ENCODE measurements around the gene JMJD1C.
"Not testable (repeated sequence)": the region's sequence is repeated elsewhere in the genome, so short reads cannot be mapped to it uniquely, and the experiment has no call there.

JMJD1C gene

GRCh38 chr10:63409465-63410027, 56.2 kb downstream of the JMJD1C start:
- no peak for DNase-seq (ENCODE audit: low spot score)

- no peak for DNase-seq (ENCODE audit: low spot score)
Observed at GRCh38 chr10:63407136-63407662, 58.6 kb downstream of the JMJD1C start.

GRCh38 chr10:63396133-63396761, 69.5 kb downstream of the JMJD1C start:
- DNase-seq (ENCODE audit: low spot score), result no peak

GRCh38 chr10:63393050-63393449, 72.7 kb downstream of the JMJD1C start:
- DNase-seq (ENCODE audit: low spot score), result no peak

GRCh38 chr10:63392224-63392623, 73.6 kb downstream of the JMJD1C start:
- DNase-seq (ENCODE audit: low spot score), result no peak

- no peak for DNase-seq (ENCODE audit: low spot score)
Observed at GRCh38 chr10:63391812-63392211, 74.0 kb downstream of the JMJD1C start.

- DNase-seq (ENCODE audit: low spot score), result no peak
Observed at GRCh38 chr10:63390521-63390920, 75.3 kb downstream of the JMJD1C start.

GRCh38 chr10:63388421-63389031, 77.3 kb downstream of the JMJD1C start:
- DNase-seq (ENCODE audit: low spot score), result peak; percentile 23

GRCh38 chr10:63385254-63385653, 80.5 kb downstream of the JMJD1C start:
- no peak for DNase-seq (ENCODE audit: low spot score)

- DNase-seq (ENCODE audit: low spot score), result no peak
Observed at GRCh38 chr10:63384675-63385074, 81.1 kb downstream of the JMJD1C start.

GRCh38 chr10:63384001-63384400, 81.8 kb downstream of the JMJD1C start:
- no peak for DNase-seq (ENCODE audit: low spot score)

- no peak for DNase-seq (ENCODE audit: low spot score)
Observed at GRCh38 chr10:63383141-63383540, 82.6 kb downstream of the JMJD1C start.

GRCh38 chr10:63382066-63382465, 83.7 kb downstream of the JMJD1C start:
- no peak for DNase-seq (ENCODE audit: low spot score)

GRCh38 chr10:63377305-63377661, 88.5 kb downstream of the JMJD1C start:
- DNase-seq (ENCODE audit: low spot score), result not testable (repeated sequence)

GRCh38 chr10:63376560-63377304, 89.0 kb downstream of the JMJD1C start:
- DNase-seq (ENCODE audit: low spot score), result no peak

GRCh38 chr10:63375859-63376258, 89.9 kb downstream of the JMJD1C start:
- no peak for DNase-seq (ENCODE audit: low spot score)

GRCh38 chr10:63375458-63375857, 90.3 kb downstream of the JMJD1C start:
- DNase-seq (ENCODE audit: low spot score), result no peak

GRCh38 chr10:63374991-63375390, 90.8 kb downstream of the JMJD1C start:
- no peak for DNase-seq (ENCODE audit: low spot score)

GRCh38 chr10:63373176-63373575, 92.6 kb downstream of the JMJD1C start:
- no peak for DNase-seq (ENCODE audit: low spot score)

GRCh38 chr10:63369711-63370110, 96.1 kb downstream of the JMJD1C start:
- DNase-seq (ENCODE audit: low spot score), result no peak

- no peak for DNase-seq (ENCODE audit: low spot score)
Observed at GRCh38 chr10:63368365-63368764, 97.4 kb downstream of the JMJD1C start.

- DNase-seq (ENCODE audit: low spot score), result no peak
Observed at GRCh38 chr10:63366933-63367332, 98.8 kb downstream of the JMJD1C start.

All from CD4-positive, alpha-beta T cell treated with Interleukin-6 at 100 ng/mL for 8 hours (primary cell).